KMS-11 (cell line): ENCODE results near the gene GGTLC1.

ENCODE experiments used
- H2AFZ ChIP-seq: fragments of 200-600 bp; sonication (generic); 2 replicates; pipeline ENCODE4 v1.6.1; 2016; ENCODE audit warnings: antibody characterized with exemption, mixed run types, low read depth
- H3K27ac ChIP-seq: fragments of 200-600 bp; sonication (generic); 2 replicates; pipeline ENCODE4 v1.6.1; 2016; ENCODE audit warnings: mild to moderate bottlenecking, mixed run types
- H3K27me3 ChIP-seq: fragments of 200-600 bp; sonication (generic); 2 replicates; pipeline ENCODE4 v1.6.1; 2017; ENCODE audit warnings: mild to moderate bottlenecking, low read depth, mixed run types, moderate library complexity; ENCODE audit not compliant: insufficient read depth
- H3K36me3 ChIP-seq: fragments of 200-600 bp; sonication (generic); 2 replicates; pipeline ENCODE4 v1.6.1; 2017; ENCODE audit warnings: mild to moderate bottlenecking, mixed run types; ENCODE audit not compliant: insufficient read depth
- H3K4me1 ChIP-seq: fragments of 200-600 bp; sonication (generic); 2 replicates; pipeline ENCODE4 v1.6.1; 2016; ENCODE audit warnings: mild to moderate bottlenecking, low read depth, mixed run types; ENCODE audit not compliant: poor library complexity, severe bottlenecking
- H3K4me2 ChIP-seq: fragments of 200-600 bp; sonication (generic); 2 replicates; pipeline ENCODE4 v1.7.0; 2016; ENCODE audit warnings: mild to moderate bottlenecking, mixed run types
- H3K4me3 ChIP-seq: fragments of 200-600 bp; sonication (generic); IDR thresholded peaks from 2 replicates; pipeline ENCODE4 v1.6.1; 2017; ENCODE audit warnings: low read depth, low read length, mixed read lengths; ENCODE audit not compliant: insufficient read depth
- H3K79me2 ChIP-seq: fragments of 200-600 bp; sonication (generic); 2 replicates; pipeline ENCODE4 v1.6.1; 2016; ENCODE audit warnings: low read depth, mixed run types; ENCODE audit not compliant: insufficient read depth
- H3K9ac ChIP-seq: fragments of 200-600 bp; sonication (generic); 2 replicates; pipeline ENCODE4 v1.6.1; 2016; ENCODE audit warnings: mild to moderate bottlenecking, mixed run types
- H4K20me1 ChIP-seq: fragments of 200-600 bp; sonication (generic); 2 replicates; pipeline ENCODE4 v1.6.1; 2016; ENCODE audit warnings: mild to moderate bottlenecking, mixed run types; ENCODE audit not compliant: insufficient read depth
- CTCF ChIP-seq: fragments of 200-600 bp; sonication (generic); conservative IDR thresholded peaks from 2 replicates; pipeline ENCODE4 v1.6.1; 2017; ENCODE audit warnings: low read depth, mild to moderate bottlenecking, antibody characterized with exemption, low read length, moderate library complexity, mixed read lengths

Gene GGTLC1

GRCh38 chr20:23967616-23967979, 21.0 kb downstream of the GGTLC1 start:
- H3K9ac ChIP-seq = no peak overlapping the region
- H3K36me3 ChIP-seq = no peaks in the 10 kb centered on the region
- no peak overlapping the region for H3K4me3 ChIP-seq
- H4K20me1 ChIP-seq = no peaks in the 10 kb centered on the region
- H3K27ac ChIP-seq = no peak overlapping the region
- no peaks in the 10 kb centered on the region for H3K4me1 ChIP-seq
- no peak overlapping the region for H2AFZ ChIP-seq
- no peak overlapping the region for H3K4me2 ChIP-seq
- TF ChIP-seq CTCF = no peak
- no peaks in the 10 kb centered on the region for H3K27me3 ChIP-seq
- no peaks in the 10 kb centered on the region for H3K79me2 ChIP-seq

- Histone ChIP-seq H3K79me2 (no peaks in the 10 kb centered on the region), H3K4me1 (no peaks in the 10 kb centered on the region), H2AFZ (no peak overlapping the region), H3K9ac (no peak overlapping the region), H4K20me1 (no peaks in the 10 kb centered on the region), H3K27ac (no peak overlapping the region), H3K4me3 (no peak overlapping the region), H3K27me3 (no peaks in the 10 kb centered on the region), H3K4me2 (no peak overlapping the region), H3K36me3 (no peaks in the 10 kb centered on the region)
- no peak for TF ChIP-seq CTCF
Measured at GRCh38 chr20:23966927-23967615, 21.5 kb downstream of the GGTLC1 start.

- H3K36me3 ChIP-seq = no peaks in the 10 kb centered on the region
- no peak overlapping the region for H3K9ac ChIP-seq
- H3K4me1 ChIP-seq = no peaks in the 10 kb centered on the region
- no peak overlapping the region for H3K4me3 ChIP-seq
- H2AFZ ChIP-seq = no peak overlapping the region
- H3K4me2 ChIP-seq = no peak overlapping the region
- no peaks in the 10 kb centered on the region for H3K79me2 ChIP-seq
- no peak overlapping the region for H3K27ac ChIP-seq
- no peak for TF ChIP-seq CTCF
- H3K27me3 ChIP-seq = no peaks in the 10 kb centered on the region
- H4K20me1 ChIP-seq = no peaks in the 10 kb centered on the region
Measured at GRCh38 chr20:23966298-23966697, 22.3 kb downstream of the GGTLC1 start.

GRCh38 chr20:23963941-23964340, 24.6 kb downstream of the GGTLC1 start:
- H3K4me3 ChIP-seq = no peak overlapping the region
- no peaks in the 10 kb centered on the region for H3K4me1 ChIP-seq
- no peak for TF ChIP-seq CTCF

More at GRCh38 chr20:23963941-23964340, 24.6 kb downstream of the GGTLC1 start:
- H3K27me3 ChIP-seq = no peaks in the 10 kb centered on the region
- H4K20me1 ChIP-seq = no peaks in the 10 kb centered on the region
- H3K27ac ChIP-seq = no peak overlapping the region
- H2AFZ ChIP-seq = no peak overlapping the region
- H3K4me2 ChIP-seq = no peak overlapping the region
- no peaks in the 10 kb centered on the region for H3K36me3 ChIP-seq
- no peaks in the 10 kb centered on the region for H3K79me2 ChIP-seq
- no peak overlapping the region for H3K9ac ChIP-seq
